GM23338 (cell line): ENCODE data around the gene STK33. TPM values are rescaled to one million over a fixed set of nuclear protein-coding genes. Genes with fewer than 3 reads are reported as not detected.

Source experiments
- ATAC-seq: fragments of 200-7000 bp; cut with Tn5 transposase; 3 replicates; pipeline ENCODE4 v1.9.1; 2020
- DNase-seq: peaks from one replicate; pipeline ENCODE4 v3.0.0-alpha.2; 2015; ENCODE audit warnings: low spot score
- H2AFZ ChIP-seq: fragments of 200-600 bp; sonication (generic); 2 replicates; pipeline ENCODE4 v1.8.0; 2016; ENCODE audit warnings: antibody characterized with exemption, mild to moderate bottlenecking, moderate library complexity
- H3F3A ChIP-seq: fragments of 200-600 bp; sonication (generic); replicated peaks from 2 replicates; pipeline ENCODE4 v1.8.0; 2017; ENCODE audit warnings: antibody characterized with exemption, mixed run types, low read depth
- H3K27ac ChIP-seq: fragments of 200-600 bp; sonication (generic); 2 replicates; pipeline ENCODE4 v1.6.1; 2016; ENCODE audit warnings: low read depth
- H3K27me3 ChIP-seq: fragments of 200-600 bp; sonication (generic); 2 replicates; pipeline ENCODE4 v1.8.0; 2016; ENCODE audit warnings: mild to moderate bottlenecking, mixed run types, moderate library complexity; ENCODE audit not compliant: insufficient read depth
- H3K36me3 ChIP-seq: fragments of 200-600 bp; sonication (generic); 2 replicates; pipeline ENCODE4 v1.8.0; 2016; ENCODE audit warnings: mild to moderate bottlenecking; ENCODE audit not compliant: insufficient read depth
- H3K4me1 ChIP-seq: fragments of 200-600 bp; sonication (generic); 2 replicates; pipeline ENCODE4 v1.8.0; 2016; ENCODE audit warnings: mild to moderate bottlenecking, moderate library complexity; ENCODE audit not compliant: insufficient read depth
- H3K4me2 ChIP-seq: fragments of 200-600 bp; sonication (generic); 2 replicates; pipeline ENCODE4 v1.7.1; 2017; ENCODE audit warnings: mixed run types
- H3K4me3 ChIP-seq: fragments of 200-600 bp; sonication (generic); 2 replicates; pipeline ENCODE4 v1.6.1; 2016; ENCODE audit warnings: mixed run types
- H3K79me2 ChIP-seq: fragments of 200-600 bp; sonication (generic); replicated peaks from 2 replicates; pipeline ENCODE4 v1.8.0; 2017; ENCODE audit warnings: mild to moderate bottlenecking; ENCODE audit not compliant: insufficient read depth
- H3K9me2 ChIP-seq: fragments of 200-600 bp; sonication (generic); 2 replicates; pipeline ENCODE4 v1.8.0; 2017; ENCODE audit not compliant: insufficient read depth
- H4K20me1 ChIP-seq: fragments of 200-600 bp; sonication (generic); replicated peaks from 2 replicates; pipeline ENCODE4 v1.8.0; 2017; ENCODE audit warnings: mild to moderate bottlenecking; ENCODE audit not compliant: insufficient read depth
- H3K27ac Mint-ChIP-seq: 2 replicates; pipeline ENCODE4 v1.8.0; 2020; ENCODE audit warnings: inconsistent platforms, mild to moderate bottlenecking, moderate library complexity, mixed read lengths
- H3K27me3 Mint-ChIP-seq: 3 replicates; pipeline ENCODE4 v1.8.0; 2022; ENCODE audit warnings: low read depth, mild to moderate bottlenecking, moderate library complexity, mixed read lengths, inconsistent platforms; ENCODE audit not compliant: insufficient read depth, poor library complexity
- H3K36me3 Mint-ChIP-seq: 3 replicates; pipeline ENCODE4 v1.8.0; 2021; ENCODE audit warnings: low read depth, mild to moderate bottlenecking, inconsistent platforms, moderate library complexity, mixed read lengths
- H3K4me1 Mint-ChIP-seq: 3 replicates; pipeline ENCODE4 v1.8.0; 2020; ENCODE audit warnings: mild to moderate bottlenecking, inconsistent platforms, mixed read lengths
- H3K4me3 Mint-ChIP-seq: 3 replicates; pipeline ENCODE4 v1.8.0; 2021; ENCODE audit warnings: moderate library complexity, mild to moderate bottlenecking, inconsistent platforms, mixed read lengths
- H3K9me3 Mint-ChIP-seq: 3 replicates; pipeline ENCODE4 v1.8.0; 2020; ENCODE audit warnings: moderate library complexity, mild to moderate bottlenecking, inconsistent platforms, mixed read lengths
- ETS1 ChIP-seq: IDR thresholded peaks from 2 replicates; pipeline ENCODE4 v1.6.1; 2016; ENCODE audit warnings: antibody characterized with exemption
- EZH2 ChIP-seq: fragments of 200-600 bp; sonication (generic); IDR thresholded peaks from one replicate; pipeline ENCODE4 v1.8.0; 2017; ENCODE audit warnings: antibody characterized with exemption, mild to moderate bottlenecking, low read depth; ENCODE audit not compliant: unreplicated experiment
- JUNB ChIP-seq: IDR thresholded peaks from one replicate; pipeline ENCODE4 v1.6.1; 2016; ENCODE audit warnings: antibody characterized with exemption; ENCODE audit not compliant: unreplicated experiment
- REST ChIP-seq: IDR thresholded peaks from one replicate; pipeline ENCODE4 v1.6.1; 2018; ENCODE audit warnings: antibody characterized with exemption; ENCODE audit not compliant: unreplicated experiment
- STAT1 ChIP-seq: IDR thresholded peaks from one replicate; pipeline ENCODE4 v1.6.1; 2016; ENCODE audit warnings: antibody characterized with exemption; ENCODE audit not compliant: unreplicated experiment
- ZNF114 ChIP-seq: fragments of 250-450 bp; sonication (Bioruptor Pico); IDR thresholded peaks from 2 replicates; pipeline ENCODE4 v1.5.0; 2020; ENCODE audit warnings: mild to moderate bottlenecking, moderate library complexity
- polyA plus RNA-seq: library from polyadenylated mRNA; unstranded; fragments of >200 nt; fragmentation: Nextera tagmentation; extraction: Ambion mirVana; gene quantifications from 2 replicates; pipeline ENCODE4 v1.2.1, GENCODE V29; 2016
- total RNA-seq: library from RNA; depleted of rRNA; stranded (reverse); fragments of >200 nt; shearing (Covaris generic); gene quantifications from 2 replicates; pipeline ENCODE4 v1.2.3, GENCODE V29; 2014
- TF ChIP-seq, protein P1 (sequence below): fragments of 250-450 bp; sonication (Bioruptor Pico); IDR thresholded peaks from 2 replicates; pipeline ENCODE4 v1.5.0; 2020; ENCODE audit warnings: mild to moderate bottlenecking, moderate library complexity

The STK33 gene
- total and polyA plus RNA-seq, 2 experiments from 2014 or later, result 17.2 to 18.2 TPM

- DNase-seq (no peak), ATAC-seq (no peak)
- Histone ChIP-seq H2AFZ (no peak overlapping the region), H3K4me1 (peaks cover 14% of the 10 kb centered on the region; the same call in 1 of the 2 replicates), H3K27me3 (no peaks in the 10 kb centered on the region), H3K79me2 (no peaks in the 10 kb centered on the region), H3K27ac (no peak overlapping the region), H3K4me2 (no peak overlapping the region), H3F3A (no peaks in the 10 kb centered on the region), H3K9me2 (no peaks in the 10 kb centered on the region), H4K20me1 (no peaks in the 10 kb centered on the region), H3K36me3 (no peaks in the 10 kb centered on the region), H3K4me3 (no peak overlapping the region)
- Mint-ChIP-seq H3K4me1 (peaks cover 24% of the 10 kb centered on the region), H3K27me3 (no peaks in the 10 kb centered on the region), H3K4me3 (no peak overlapping the region), H3K9me3 (no peaks in the 10 kb centered on the region), H3K36me3 (0 out of 3 replicates have a peak, but pooled peaks cover 5% of the 10 kb centered on the region), H3K27ac (no peak overlapping the region)
- TF ChIP-seq JUNB, result no peak
- TF ChIP-seq STAT1, result no peak
- TF ChIP-seq REST, result no peak
- no peak for TF ChIP-seq EZH2
- TF ChIP-seq, protein P1, sequence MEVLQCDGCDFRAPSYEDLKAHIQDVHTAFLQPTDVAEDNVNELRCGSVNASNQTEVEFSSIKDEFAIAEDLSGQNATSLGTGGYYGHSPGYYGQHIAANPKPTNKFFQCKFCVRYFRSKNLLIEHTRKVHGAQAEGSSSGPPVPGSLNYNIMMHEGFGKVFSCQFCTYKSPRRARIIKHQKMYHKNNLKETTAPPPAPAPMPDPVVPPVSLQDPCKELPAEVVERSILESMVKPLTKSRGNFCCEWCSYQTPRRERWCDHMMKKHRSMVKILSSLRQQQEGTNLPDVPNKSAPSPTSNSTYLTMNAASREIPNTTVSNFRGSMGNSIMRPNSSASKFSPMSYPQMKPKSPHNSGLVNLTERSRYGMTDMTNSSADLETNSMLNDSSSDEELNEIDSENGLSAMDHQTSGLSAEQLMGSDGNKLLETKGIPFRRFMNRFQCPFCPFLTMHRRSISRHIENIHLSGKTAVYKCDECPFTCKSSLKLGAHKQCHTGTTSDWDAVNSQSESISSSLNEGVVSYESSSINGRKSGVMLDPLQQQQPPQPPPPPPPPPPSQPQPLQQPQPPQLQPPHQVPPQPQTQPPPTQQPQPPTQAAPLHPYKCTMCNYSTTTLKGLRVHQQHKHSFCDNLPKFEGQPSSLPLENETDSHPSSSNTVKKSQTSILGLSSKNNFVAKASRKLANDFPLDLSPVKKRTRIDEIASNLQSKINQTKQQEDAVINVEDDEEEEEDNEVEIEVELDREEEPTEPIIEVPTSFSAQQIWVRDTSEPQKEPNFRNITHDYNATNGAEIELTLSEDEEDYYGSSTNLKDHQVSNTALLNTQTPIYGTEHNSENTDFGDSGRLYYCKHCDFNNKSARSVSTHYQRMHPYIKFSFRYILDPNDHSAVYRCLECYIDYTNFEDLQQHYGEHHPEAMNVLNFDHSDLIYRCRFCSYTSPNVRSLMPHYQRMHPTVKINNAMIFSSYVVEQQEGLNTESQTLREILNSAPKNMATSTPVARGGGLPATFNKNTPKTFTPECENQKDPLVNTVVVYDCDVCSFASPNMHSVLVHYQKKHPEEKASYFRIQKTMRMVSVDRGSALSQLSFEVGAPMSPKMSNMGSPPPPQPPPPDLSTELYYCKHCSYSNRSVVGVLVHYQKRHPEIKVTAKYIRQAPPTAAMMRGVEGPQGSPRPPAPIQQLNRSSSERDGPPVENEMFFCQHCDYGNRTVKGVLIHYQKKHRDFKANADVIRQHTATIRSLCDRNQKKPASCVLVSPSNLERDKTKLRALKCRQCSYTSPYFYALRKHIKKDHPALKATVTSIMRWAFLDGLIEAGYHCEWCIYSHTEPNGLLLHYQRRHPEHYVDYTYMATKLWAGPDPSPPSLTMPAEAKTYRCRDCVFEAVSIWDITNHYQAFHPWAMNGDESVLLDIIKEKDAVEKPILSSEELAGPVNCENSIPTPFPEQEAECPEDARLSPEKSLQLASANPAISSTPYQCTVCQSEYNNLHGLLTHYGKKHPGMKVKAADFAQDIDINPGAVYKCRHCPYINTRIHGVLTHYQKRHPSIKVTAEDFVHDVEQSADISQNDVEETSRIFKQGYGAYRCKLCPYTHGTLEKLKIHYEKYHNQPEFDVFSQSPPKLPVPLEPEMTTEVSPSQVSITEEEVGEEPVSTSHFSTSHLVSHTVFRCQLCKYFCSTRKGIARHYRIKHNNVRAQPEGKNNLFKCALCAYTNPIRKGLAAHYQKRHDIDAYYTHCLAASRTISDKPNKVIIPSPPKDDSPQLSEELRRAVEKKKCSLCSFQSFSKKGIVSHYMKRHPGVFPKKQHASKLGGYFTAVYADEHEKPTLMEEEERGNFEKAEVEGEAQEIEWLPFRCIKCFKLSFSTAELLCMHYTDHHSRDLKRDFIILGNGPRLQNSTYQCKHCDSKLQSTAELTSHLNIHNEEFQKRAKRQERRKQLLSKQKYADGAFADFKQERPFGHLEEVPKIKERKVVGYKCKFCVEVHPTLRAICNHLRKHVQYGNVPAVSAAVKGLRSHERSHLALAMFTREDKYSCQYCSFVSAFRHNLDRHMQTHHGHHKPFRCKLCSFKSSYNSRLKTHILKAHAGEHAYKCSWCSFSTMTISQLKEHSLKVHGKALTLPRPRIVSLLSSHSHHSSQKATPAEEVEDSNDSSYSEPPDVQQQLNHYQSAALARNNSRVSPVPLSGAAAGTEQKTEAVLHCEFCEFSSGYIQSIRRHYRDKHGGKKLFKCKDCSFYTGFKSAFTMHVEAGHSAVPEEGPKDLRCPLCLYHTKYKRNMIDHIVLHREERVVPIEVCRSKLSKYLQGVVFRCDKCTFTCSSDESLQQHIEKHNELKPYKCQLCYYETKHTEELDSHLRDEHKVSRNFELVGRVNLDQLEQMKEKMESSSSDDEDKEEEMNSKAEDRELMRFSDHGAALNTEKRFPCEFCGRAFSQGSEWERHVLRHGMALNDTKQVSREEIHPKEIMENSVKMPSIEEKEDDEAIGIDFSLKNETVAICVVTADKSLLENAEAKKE, result no peak
- TF ChIP-seq ZNF114 (CRISPR knock-in tag), result no peak
- TF ChIP-seq ETS1, result no peak
Observed at GRCh38 chr11:8639655-8640054, 45.6 kb upstream of the STK33 start.
